Mucosa of gallbladder (tissue), 1 donor: ENCODE results near the gene P2RY4. TPM values are rescaled to one million over a fixed set of nuclear protein-coding genes. Genes with fewer than 3 reads are reported as not detected.
"Not testable (repeated sequence)": the region's sequence is repeated elsewhere in the genome, so short reads cannot be mapped to it uniquely, and the experiment has no call there.

Experiments used
- DNase-seq: peaks from one replicate; pipeline ENCODE4 v3.0.0-alpha.2; 2020; ENCODE audit warnings: low spot score
- total RNA-seq: library from RNA; stranded (reverse); gene quantifications from one replicate; pipeline ENCODE4 v1.2.1, GENCODE V29; 2021
- donor health status: DM: no; HTN: no; CAD: no.

The P2RY4 gene
- total RNA-seq: not detected

DNA sequence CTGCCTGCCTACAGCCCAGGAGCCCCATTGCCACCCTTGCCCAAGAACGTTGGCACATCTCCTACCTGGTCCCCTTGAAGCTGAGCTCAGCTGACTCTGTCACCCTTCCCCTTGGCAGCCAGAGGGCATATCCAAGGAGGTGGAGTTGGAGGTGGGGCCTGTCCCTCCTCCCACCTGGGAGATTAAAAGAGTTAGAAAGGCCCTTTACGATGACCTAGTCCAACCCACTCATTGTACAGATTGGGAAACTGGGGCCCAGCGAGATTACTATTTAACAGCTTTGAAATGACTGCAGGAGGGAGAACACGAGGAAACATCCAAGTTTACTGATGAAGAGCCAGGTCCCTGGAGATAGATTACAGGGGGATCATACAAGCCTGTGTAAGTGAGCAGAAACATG lies at the start of gene P2RY4:
Gene P2RY4, minus strand, starts transcription at position 101 of the 400 bp plus-strand sequence. CDS start 580 bp downstream, outside the sequence.
- DNase-seq: no peak

- DNase-seq: no peak
Measured at GRCh38 chrX:70301716-70302115, 41.7 kb upstream of the P2RY4 start.

GRCh38 chrX:70293621-70294020 lies 33.6 kb upstream of the P2RY4 start:
- DNase-seq: no peak

- no peak for DNase-seq
Measured at GRCh38 chrX:70292788-70293187, 32.8 kb upstream of the P2RY4 start.

DNA sequence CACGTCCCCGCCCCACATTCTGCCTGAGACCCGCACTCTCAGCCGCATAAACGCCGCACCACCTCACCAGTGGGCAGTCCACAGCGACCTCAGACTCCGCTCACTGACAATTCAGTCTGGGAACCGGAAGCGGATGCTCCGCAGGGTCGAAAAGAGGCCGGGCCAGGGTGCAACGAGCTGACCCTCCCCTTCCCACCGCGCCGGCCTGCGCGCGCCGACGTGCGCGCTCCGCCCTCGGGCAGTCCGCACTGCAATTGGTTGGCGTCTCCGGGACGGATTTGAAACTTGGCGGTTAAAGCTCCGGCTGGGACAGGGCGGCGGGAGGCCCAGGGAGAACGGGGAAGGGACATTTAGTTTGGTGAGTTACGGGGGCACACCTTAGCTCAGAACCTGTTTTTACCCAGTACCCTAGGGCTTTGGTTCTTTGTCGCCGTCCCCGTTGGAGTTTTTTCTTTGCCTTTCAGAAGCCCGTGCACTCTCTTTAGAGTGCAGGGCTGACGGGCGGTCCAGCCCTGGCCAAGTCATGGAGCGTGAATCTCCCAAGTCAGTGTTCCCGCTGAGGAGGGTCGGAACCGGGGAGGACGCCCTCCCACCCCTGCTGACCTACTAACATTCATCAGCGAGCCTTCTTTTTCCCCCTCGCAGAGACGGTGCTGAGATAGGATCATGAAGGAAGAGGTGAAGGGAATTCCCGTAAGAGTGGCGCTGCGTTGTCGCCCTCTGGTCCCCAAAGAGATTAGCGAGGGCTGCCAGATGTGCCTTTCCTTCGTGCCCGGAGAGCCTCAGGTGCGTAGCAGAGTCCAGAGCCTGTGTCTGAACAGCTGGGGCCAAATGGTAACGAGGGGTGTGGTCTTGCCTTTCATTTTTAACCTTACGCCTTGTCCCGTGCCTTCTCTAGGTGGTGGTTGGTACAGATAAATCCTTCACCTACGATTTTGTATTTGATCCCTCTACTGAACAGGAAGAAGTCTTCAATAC lies 30.1 kb upstream of the P2RY4 start, which contains the start of the genes KIF4A and PDZD11:
Gene KIF4A, plus strand, starts transcription at position 312 of the 978 bp plus-strand sequence. Its CDS starts 355 bp downstream, at position 667.
Gene PDZD11, minus strand, starts transcription at position 135 of the 978 bp plus-strand sequence. CDS start 586 bp downstream, outside the sequence.
- DNase-seq: peak; percentile 77

GRCh38 chrX:70289168-70289792 lies 29.3 kb upstream of the P2RY4 start:
- no peak for DNase-seq

DNA sequence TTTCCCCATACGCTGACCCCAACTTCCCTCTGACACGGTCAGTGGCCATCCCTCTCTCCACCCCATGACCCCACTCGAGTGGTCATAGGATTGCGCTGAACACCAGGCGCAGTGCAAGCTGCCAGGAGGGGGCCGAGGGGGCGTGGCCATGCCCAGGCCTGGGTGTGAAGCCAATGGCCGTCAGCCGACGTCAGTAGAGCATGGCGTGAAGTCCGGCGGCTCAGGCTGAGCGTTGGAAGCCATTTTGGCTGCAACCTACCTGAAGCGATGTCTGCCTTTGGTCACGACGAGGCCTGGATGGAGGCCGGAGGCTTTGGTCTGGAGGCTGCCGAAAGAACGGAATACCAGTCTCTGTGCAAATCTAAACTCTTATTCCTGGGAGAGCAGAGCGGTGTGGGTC lies 21.9 kb upstream of the P2RY4 start, which contains the start of gene RAB41:
Gene RAB41, plus strand, starts transcription at position 222 of the 400 bp plus-strand sequence. Its CDS starts 46 bp downstream, at position 268.
- no peak for DNase-seq

DNA sequence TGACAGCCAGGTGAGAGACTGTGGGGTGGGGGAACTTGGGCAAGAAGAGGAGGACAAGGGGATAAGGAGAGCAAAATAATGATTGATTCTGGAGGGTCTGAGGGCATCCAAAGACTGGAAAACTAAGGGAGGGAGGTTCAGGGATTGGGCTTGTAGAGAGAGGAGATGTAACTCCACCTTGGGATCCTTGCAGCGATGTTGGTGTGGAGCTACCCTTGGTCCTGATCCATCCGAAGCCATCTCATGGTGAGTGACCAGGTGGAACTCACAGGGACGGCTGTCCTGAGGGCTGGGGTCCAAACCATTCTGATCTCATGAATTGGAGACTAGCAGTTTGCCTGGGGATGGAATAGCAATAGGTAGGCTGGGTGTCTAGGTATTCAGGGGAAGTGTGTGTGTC lies 20.6 kb upstream of the P2RY4 start:
- no peak for DNase-seq

GRCh38 chrX:70279081-70279480 lies 19.1 kb upstream of the P2RY4 start:
- DNase-seq: no peak

- DNase-seq: not testable (repeated sequence)
Measured at GRCh38 chrX:70274029-70274428, 14.0 kb upstream of the P2RY4 start.

DNA sequence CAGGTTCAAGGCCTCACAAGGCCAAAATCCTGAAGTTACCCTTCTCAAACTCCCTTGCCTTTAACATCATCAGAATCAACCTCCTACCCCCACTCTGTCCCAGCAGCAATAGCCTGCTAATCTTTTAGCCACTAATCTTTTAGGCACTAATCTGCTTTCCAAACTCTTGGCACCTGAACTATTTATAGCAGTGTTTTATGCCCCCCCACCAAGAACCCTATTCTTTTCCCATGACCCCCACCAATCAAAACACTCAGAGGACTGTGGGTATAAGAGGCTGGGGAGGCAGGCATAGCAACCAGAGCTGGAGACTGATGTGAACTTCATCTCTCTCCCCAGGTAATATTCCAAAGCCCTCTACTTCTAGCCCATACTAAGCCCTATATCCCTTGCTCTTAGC lies 8.0 kb upstream of the P2RY4 start, which contains the start of gene ARR3:
Gene ARR3, plus strand, starts transcription at position 301 of the 400 bp plus-strand sequence. CDS start 1,052 bp downstream, outside the sequence.
- DNase-seq: no peak

DNA sequence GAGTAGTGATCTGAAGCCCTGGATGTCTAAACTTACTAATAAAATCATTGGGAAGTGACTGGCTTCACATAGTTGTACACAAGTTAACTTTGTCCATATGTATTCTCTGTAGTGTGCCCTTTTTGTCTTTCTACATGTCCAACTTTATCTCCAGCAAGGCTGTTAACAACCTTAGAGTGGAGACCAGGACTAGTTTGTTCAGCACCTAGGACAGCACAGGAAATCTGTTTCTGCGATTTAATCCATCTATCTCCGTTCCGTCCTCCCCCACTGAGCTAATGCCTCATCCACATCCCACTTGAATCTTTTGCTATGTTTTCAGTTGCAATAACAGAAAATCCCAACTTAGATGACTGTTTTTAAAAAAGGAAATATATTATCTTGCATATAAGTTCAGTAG lies 4.8 kb upstream of the P2RY4 start:
- DNase-seq: no peak

GRCh38 chrX:70262952-70263567 lies 3.1 kb upstream of the P2RY4 start:
- DNase-seq: peak; percentile 27

DNA sequence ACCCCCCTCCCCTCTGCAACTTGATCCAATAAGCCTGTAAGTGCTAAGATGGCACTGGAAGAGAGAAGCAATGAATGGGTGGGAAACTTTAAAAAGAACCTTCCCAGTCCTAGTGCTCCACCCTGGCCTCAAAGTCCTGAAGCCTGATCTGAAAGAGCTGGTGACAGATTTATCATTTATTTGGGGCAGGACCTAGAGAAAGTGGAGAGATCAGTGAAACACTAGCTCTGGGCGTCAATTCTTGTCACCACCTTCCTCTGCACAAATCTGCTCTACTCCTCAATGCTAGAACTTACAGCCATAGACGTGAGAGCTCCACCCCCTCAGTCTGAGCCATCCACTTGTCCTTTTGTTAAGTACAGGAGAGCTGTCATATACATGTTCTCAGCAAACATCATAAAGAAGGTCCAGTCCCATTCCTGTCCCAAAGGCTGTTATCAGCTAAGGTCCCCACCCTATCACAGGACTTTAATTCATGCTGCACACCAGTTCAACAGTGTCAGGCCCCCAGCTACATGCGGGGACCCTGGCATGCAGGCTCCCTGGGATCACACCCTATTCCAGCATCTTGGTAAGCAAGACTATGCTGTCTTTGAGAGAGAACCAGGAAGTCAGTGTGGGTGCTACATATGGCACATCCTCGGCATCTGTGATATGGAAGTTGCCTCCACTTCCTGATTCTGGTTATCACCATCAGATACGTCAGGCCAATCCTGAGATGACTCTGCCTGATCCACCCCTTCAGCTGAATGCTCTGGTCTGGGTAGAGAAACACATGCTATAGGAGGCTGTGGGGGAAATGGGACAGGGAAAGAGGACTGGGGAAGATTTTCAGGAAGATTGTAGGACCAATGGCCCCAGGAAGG lies 2.3 kb downstream of the P2RY4 start:
- DNase-seq: no peak

DNA sequence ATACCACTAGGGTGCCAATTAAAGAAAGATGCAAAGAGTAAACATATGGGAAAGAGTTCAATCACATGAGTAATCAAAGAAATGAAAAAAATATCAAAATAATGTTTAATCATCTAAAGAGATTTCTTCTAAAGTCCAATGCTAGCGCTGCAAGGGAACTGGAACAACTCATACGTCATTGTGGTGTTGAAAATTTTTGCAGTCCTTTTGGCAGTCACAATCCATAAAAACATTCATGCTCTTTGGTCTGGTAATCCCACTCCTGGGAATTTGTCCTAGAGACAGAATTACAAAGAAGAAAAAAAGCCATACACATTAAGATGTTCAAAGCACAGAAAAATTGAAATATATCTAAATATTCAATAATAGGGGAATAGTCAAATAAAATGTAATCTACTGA lies 4.6 kb downstream of the P2RY4 start:
- no peak for DNase-seq

DNA sequence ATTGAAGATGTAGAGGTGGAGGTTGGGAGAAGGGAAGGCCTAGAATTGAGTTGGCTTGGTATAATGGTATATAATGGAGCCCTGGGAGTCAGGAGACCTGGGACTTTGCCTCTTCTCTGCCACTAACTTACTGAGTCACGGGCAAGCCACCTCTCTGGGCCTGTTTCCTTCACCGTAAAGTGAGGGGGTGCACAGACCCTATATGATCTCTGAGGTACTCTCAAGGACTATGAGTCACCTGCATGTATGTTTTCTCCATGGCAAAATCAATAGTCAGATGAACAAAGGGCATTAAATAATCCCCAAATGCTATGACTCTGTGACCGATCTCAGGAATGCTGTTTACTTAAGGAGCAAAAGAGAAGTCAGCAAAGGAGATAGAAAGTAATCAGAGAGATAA lies 5.1 kb downstream of the P2RY4 start:
- DNase-seq: no peak

GRCh38 chrX:70254063-70254400 lies 6.0 kb downstream of the P2RY4 start:
- DNase-seq: no peak

GRCh38 chrX:70253377-70254062 lies 6.5 kb downstream of the P2RY4 start:
- DNase-seq: no peak

GRCh38 chrX:70252491-70252890 lies 7.5 kb downstream of the P2RY4 start:
- DNase-seq: no peak

GRCh38 chrX:70247252-70247651 lies 12.8 kb downstream of the P2RY4 start:
- no peak for DNase-seq
